KMS-11 (cell line): ENCODE results near the gene HSPA4.

ENCODE experiments used
- H2AFZ ChIP-seq: fragments of 200-600 bp; sonication (generic); 2 replicates; pipeline ENCODE4 v1.6.1; 2016; ENCODE audit warnings: antibody characterized with exemption, mixed run types, low read depth
- H3K27ac ChIP-seq: fragments of 200-600 bp; sonication (generic); 2 replicates; pipeline ENCODE4 v1.6.1; 2016; ENCODE audit warnings: mild to moderate bottlenecking, mixed run types
- H3K27me3 ChIP-seq: fragments of 200-600 bp; sonication (generic); 2 replicates; pipeline ENCODE4 v1.6.1; 2017; ENCODE audit warnings: mild to moderate bottlenecking, low read depth, mixed run types, moderate library complexity; ENCODE audit not compliant: insufficient read depth
- H3K36me3 ChIP-seq: fragments of 200-600 bp; sonication (generic); 2 replicates; pipeline ENCODE4 v1.6.1; 2017; ENCODE audit warnings: mild to moderate bottlenecking, mixed run types; ENCODE audit not compliant: insufficient read depth
- H3K4me1 ChIP-seq: fragments of 200-600 bp; sonication (generic); 2 replicates; pipeline ENCODE4 v1.6.1; 2016; ENCODE audit warnings: mild to moderate bottlenecking, low read depth, mixed run types; ENCODE audit not compliant: poor library complexity, severe bottlenecking
- H3K4me2 ChIP-seq: fragments of 200-600 bp; sonication (generic); 2 replicates; pipeline ENCODE4 v1.7.0; 2016; ENCODE audit warnings: mild to moderate bottlenecking, mixed run types
- H3K4me3 ChIP-seq: fragments of 200-600 bp; sonication (generic); IDR thresholded peaks from 2 replicates; pipeline ENCODE4 v1.6.1; 2017; ENCODE audit warnings: low read depth, low read length, mixed read lengths; ENCODE audit not compliant: insufficient read depth
- H3K79me2 ChIP-seq: fragments of 200-600 bp; sonication (generic); 2 replicates; pipeline ENCODE4 v1.6.1; 2016; ENCODE audit warnings: low read depth, mixed run types; ENCODE audit not compliant: insufficient read depth
- H3K9ac ChIP-seq: fragments of 200-600 bp; sonication (generic); 2 replicates; pipeline ENCODE4 v1.6.1; 2016; ENCODE audit warnings: mild to moderate bottlenecking, mixed run types
- H4K20me1 ChIP-seq: fragments of 200-600 bp; sonication (generic); 2 replicates; pipeline ENCODE4 v1.6.1; 2016; ENCODE audit warnings: mild to moderate bottlenecking, mixed run types; ENCODE audit not compliant: insufficient read depth
- TF ChIP-seq, protein P1 (sequence below): fragments of 200-600 bp; sonication (generic); conservative IDR thresholded peaks from 2 replicates; pipeline ENCODE4 v1.6.1; 2017; ENCODE audit warnings: low read depth, mild to moderate bottlenecking, antibody characterized with exemption, low read length, moderate library complexity, mixed read lengths

Gene HSPA4

DNA sequence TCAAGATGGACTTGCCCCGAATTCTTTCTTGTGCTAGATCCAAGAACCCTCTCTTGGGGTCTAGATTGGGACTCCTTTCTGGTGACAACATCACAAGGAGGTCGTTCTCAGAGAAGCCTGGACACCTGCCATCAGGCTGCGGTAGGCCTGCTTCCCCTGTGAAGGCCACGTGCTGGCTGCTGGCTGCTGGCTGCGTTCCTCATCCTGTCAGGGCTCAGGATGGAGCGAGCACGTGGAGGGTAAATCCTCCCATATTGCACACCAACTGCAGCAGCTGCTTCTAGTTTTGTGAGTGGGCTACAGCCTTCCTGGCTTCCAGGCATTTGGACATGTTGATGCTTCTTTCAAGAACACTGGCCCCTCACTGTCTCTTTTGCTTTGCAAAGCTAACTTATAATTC, 95.6 kb downstream of the HSPA4 start:
- no peak overlapping the region for H3K4me3 ChIP-seq
- TF ChIP-seq, protein P1, sequence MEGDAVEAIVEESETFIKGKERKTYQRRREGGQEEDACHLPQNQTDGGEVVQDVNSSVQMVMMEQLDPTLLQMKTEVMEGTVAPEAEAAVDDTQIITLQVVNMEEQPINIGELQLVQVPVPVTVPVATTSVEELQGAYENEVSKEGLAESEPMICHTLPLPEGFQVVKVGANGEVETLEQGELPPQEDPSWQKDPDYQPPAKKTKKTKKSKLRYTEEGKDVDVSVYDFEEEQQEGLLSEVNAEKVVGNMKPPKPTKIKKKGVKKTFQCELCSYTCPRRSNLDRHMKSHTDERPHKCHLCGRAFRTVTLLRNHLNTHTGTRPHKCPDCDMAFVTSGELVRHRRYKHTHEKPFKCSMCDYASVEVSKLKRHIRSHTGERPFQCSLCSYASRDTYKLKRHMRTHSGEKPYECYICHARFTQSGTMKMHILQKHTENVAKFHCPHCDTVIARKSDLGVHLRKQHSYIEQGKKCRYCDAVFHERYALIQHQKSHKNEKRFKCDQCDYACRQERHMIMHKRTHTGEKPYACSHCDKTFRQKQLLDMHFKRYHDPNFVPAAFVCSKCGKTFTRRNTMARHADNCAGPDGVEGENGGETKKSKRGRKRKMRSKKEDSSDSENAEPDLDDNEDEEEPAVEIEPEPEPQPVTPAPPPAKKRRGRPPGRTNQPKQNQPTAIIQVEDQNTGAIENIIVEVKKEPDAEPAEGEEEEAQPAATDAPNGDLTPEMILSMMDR: no peak

GRCh38 chr5:133147815-133148567, 96.2 kb downstream of the HSPA4 start:
- Histone ChIP-seq H3K27me3 (no peaks in the 10 kb centered on the region), H2AFZ (no peak overlapping the region), H3K36me3 (no peaks in the 10 kb centered on the region), H3K4me2 (no peak overlapping the region), H3K4me1 (no peaks in the 10 kb centered on the region), H3K27ac (no peak overlapping the region), H3K4me3 (no peak overlapping the region), H3K9ac (no peak overlapping the region), H4K20me1 (no peaks in the 10 kb centered on the region), H3K79me2 (no peaks in the 10 kb centered on the region)
- TF ChIP-seq, protein P1: no peak

More for the DNA sequence above, 95.6 kb downstream of the HSPA4 start:
- Histone ChIP-seq H4K20me1 (no peaks in the 10 kb centered on the region), H3K4me2 (no peak overlapping the region), H3K79me2 (no peaks in the 10 kb centered on the region), H3K36me3 (no peaks in the 10 kb centered on the region), H3K4me1 (no peaks in the 10 kb centered on the region), H3K27me3 (no peaks in the 10 kb centered on the region), H3K27ac (no peak overlapping the region), H2AFZ (no peak overlapping the region), H3K9ac (no peak overlapping the region)

- TF ChIP-seq, protein P1: no peak
- Histone ChIP-seq H2AFZ (no peak overlapping the region), H4K20me1 (no peaks in the 10 kb centered on the region), H3K27me3 (no peaks in the 10 kb centered on the region), H3K4me3 (no peak overlapping the region), H3K9ac (no peak overlapping the region), H3K4me1 (no peaks in the 10 kb centered on the region), H3K4me2 (no peak overlapping the region), H3K36me3 (no peaks in the 10 kb centered on the region), H3K79me2 (no peaks in the 10 kb centered on the region), H3K27ac (no peak overlapping the region)
Measured at GRCh38 chr5:133149345-133149744, 97.5 kb downstream of the HSPA4 start.

GRCh38 chr5:133150909-133151544, 99.2 kb downstream of the HSPA4 start:
- TF ChIP-seq, protein P1: no peak
- H3K9ac ChIP-seq: no peak overlapping the region
- H4K20me1 ChIP-seq: no peaks in the 10 kb centered on the region
- no peak overlapping the region for H3K4me2 ChIP-seq
- no peaks in the 10 kb centered on the region for H3K4me1 ChIP-seq
- H3K4me3 ChIP-seq: no peak overlapping the region
- H3K36me3 ChIP-seq: no peaks in the 10 kb centered on the region
- H2AFZ ChIP-seq: no peak overlapping the region
- no peaks in the 10 kb centered on the region for H3K27me3 ChIP-seq
- no peaks in the 10 kb centered on the region for H3K79me2 ChIP-seq
- no peak overlapping the region for H3K27ac ChIP-seq
